H1 (cell line): Measurements from ENCODE around the gene CREBZF. TPM values are rescaled to one million over a fixed set of nuclear protein-coding genes. Genes with fewer than 3 reads are reported as not detected.

Experiments
- CTCF ChIA-PET: fragments of 300-600 bp; sonication (Branson Sonifier 250); formaldehyde crosslinking; loops from one replicate; lab custom pipeline; 2021; ENCODE audit not compliant: partially characterized antibody; lab: Charles Lee
- POLR2A ChIA-PET: fragments of 300-600 bp; sonication (Branson Sonifier 250); formaldehyde crosslinking; loops from one replicate; lab custom pipeline; 2021; ENCODE audit warnings: inconsistent platforms; ENCODE audit not compliant: partially characterized antibody; lab: Charles Lee
- DNase-seq, 2 experiments: peaks; one replicate each; pipeline versions ENCODE4 v3.0.0 to v3.0.0-alpha.2; 2010 to 2022; ENCODE audit warnings: low spot score in 2 of 2, low read depth in 1 of 2, mixed read lengths in 1 of 2
- FAIRE-seq: peaks from 2 replicates; lab custom pipeline; 2011; peaks lifted over from hg19 to GRCh38; lab: Jason Lieb, UNC
- H2AFZ ChIP-seq: 2 replicates; pipeline ENCODE4 v1.8.1; 2012; ENCODE audit warnings: low read length, inconsistent platforms
- H2AK5ac ChIP-seq: 2 replicates; pipeline ENCODE4 v1.6.1; 2013; ENCODE audit warnings: low read depth, low read length
- H2BK120ac ChIP-seq: replicated peaks from 2 replicates; pipeline ENCODE3; 2013; ENCODE audit warnings: low read depth, low read length, inconsistent platforms
- H2BK12ac ChIP-seq: 2 replicates; pipeline ENCODE4 v1.6.1; 2013; ENCODE audit warnings: low read depth, low read length
- H2BK15ac ChIP-seq: 2 replicates; pipeline ENCODE4 v1.6.1; 2013; ENCODE audit warnings: low read length
- H2BK20ac ChIP-seq: 2 replicates; pipeline ENCODE4 v1.6.1; 2013; ENCODE audit warnings: low read length
- H2BK5ac ChIP-seq: 2 replicates; pipeline ENCODE4 v1.6.1; 2013; ENCODE audit warnings: low read depth, low read length
- H3K14ac ChIP-seq: 2 replicates; pipeline ENCODE4 v1.6.1; 2013; ENCODE audit warnings: inconsistent platforms; ENCODE audit not compliant: insufficient read length
- H3K18ac ChIP-seq: 2 replicates; pipeline ENCODE4 v1.6.1; 2013; ENCODE audit warnings: low read length; ENCODE audit errors: extremely low read depth
- H3K23ac ChIP-seq: 2 replicates; pipeline ENCODE4 v1.6.1; 2013; ENCODE audit warnings: inconsistent platforms; ENCODE audit not compliant: insufficient read length
- H3K23me2 ChIP-seq: 2 replicates; pipeline ENCODE4 v1.6.1; 2013; ENCODE audit warnings: low read depth, low read length
- H3K27ac ChIP-seq: 2 replicates; pipeline ENCODE4 v1.6.1; 2011; ENCODE audit warnings: low read depth, low read length, inconsistent platforms
- H3K27me3 ChIP-seq, 4 experiments: replicated peaks in 1 of 4; 1 replicate in 1 of 4; 2 replicates in 3 of 4; pipeline versions ENCODE4 v1.6.1 to v1.8.1; 2011 to 2013; ENCODE audit warnings: low read length in 3 of 4, mild to moderate bottlenecking in 3 of 4, inconsistent platforms in 2 of 4, mixed read lengths in 2 of 4, moderate library complexity in 1 of 4; ENCODE audit not compliant: control insufficient read depth in 3 of 4, insufficient read depth in 3 of 4; ENCODE audit errors: extremely low read depth in 1 of 4
- H3K36me3 ChIP-seq, 4 experiments: 2 replicates each; pipeline versions ENCODE4 v1.6.1 to v1.8.1; 2011 to 2013; ENCODE audit warnings: mild to moderate bottlenecking in 4 of 4, low read length in 3 of 4, moderate library complexity in 2 of 4, control low read depth in 1 of 4, inconsistent platforms in 1 of 4; ENCODE audit not compliant: insufficient read depth in 4 of 4, control insufficient read depth in 2 of 4
- H3K4ac ChIP-seq: replicated peaks from 2 replicates; pipeline ENCODE3; 2013; ENCODE audit warnings: low read length, low read depth, mixed read lengths, inconsistent platforms; ENCODE audit not compliant: insufficient read length
- H3K4me1 ChIP-seq, 4 experiments: replicated peaks in 1 of 4; 1 replicate in 1 of 4; 2 replicates in 3 of 4; pipeline versions ENCODE4 v1.6.1 to v1.8.1; 2011 to 2013; ENCODE audit warnings: low read length in 3 of 4, inconsistent platforms in 2 of 4, mixed read lengths in 1 of 4; ENCODE audit not compliant: insufficient read depth in 4 of 4, control insufficient read depth in 3 of 4
- H3K4me2 ChIP-seq, 2 experiments: 2 replicates each; pipeline versions ENCODE4 v1.6.1 to v1.8.1; 2011 to 2013; ENCODE audit warnings: low read depth in 2 of 2, low read length in 2 of 2, control low read depth in 1 of 2, inconsistent platforms in 1 of 2, mild to moderate bottlenecking in 1 of 2; ENCODE audit not compliant: insufficient read depth in 1 of 2
- H3K4me3 ChIP-seq, 4 experiments: fragments of 200-600, 300-600 bp in 1 of 4; sonication (generic), shearing (Covaris generic), sonication (Bioruptor Twin) in 1 of 4; 2 replicates each; pipeline versions ENCODE4 v1.5.1 to v1.8.1; 2011 to 2016; ENCODE audit warnings: low read length in 4 of 4, low read depth in 3 of 4, control low read depth in 2 of 4, inconsistent platforms in 2 of 4, mild to moderate bottlenecking in 2 of 4, mixed read lengths in 1 of 4, moderate library complexity in 1 of 4; ENCODE audit not compliant: insufficient read depth in 2 of 4; ENCODE audit errors: extremely low read depth in 1 of 4
- H3K56ac ChIP-seq: replicated peaks from 2 replicates; pipeline ENCODE3; 2013; ENCODE audit warnings: low read depth, mild to moderate bottlenecking, mixed read lengths, low read length, inconsistent platforms; ENCODE audit not compliant: insufficient read length
- H3K79me1 ChIP-seq: 2 replicates; pipeline ENCODE4 v1.6.1; 2013; ENCODE audit warnings: low read depth, low read length, control low read depth
- H3K79me2 ChIP-seq, 2 experiments: 2 replicates each; pipeline versions ENCODE4 v1.6.1 to v1.8.1; 2012 to 2013; ENCODE audit warnings: low read length in 2 of 2, mild to moderate bottlenecking in 2 of 2, inconsistent platforms in 1 of 2; ENCODE audit not compliant: insufficient read depth in 2 of 2, control insufficient read depth in 1 of 2
- H3K9ac ChIP-seq, 4 experiments: replicated peaks in 1 of 4; 1 replicate in 1 of 4; 2 replicates in 3 of 4; pipeline versions ENCODE4 v1.6.1 to v1.8.1; 2011 to 2013; ENCODE audit warnings: low read depth in 3 of 4, low read length in 3 of 4, control low read depth in 2 of 4, mild to moderate bottlenecking in 2 of 4, moderate library complexity in 2 of 4, inconsistent platforms in 1 of 4; ENCODE audit errors: extremely low read depth in 1 of 4
- H3K9me3 ChIP-seq, 2 experiments: 2 replicates each; pipeline versions ENCODE4 v1.6.1 to v1.8.1; 2012 to 2013; ENCODE audit warnings: mild to moderate bottlenecking in 2 of 2, moderate library complexity in 2 of 2, control low read depth in 1 of 2, inconsistent platforms in 1 of 2, low read depth in 1 of 2, low read length in 1 of 2, mixed read lengths in 1 of 2; ENCODE audit not compliant: insufficient read depth in 2 of 2
- H4K20me1 ChIP-seq, 2 experiments: replicated peaks in 1 of 2; 2 replicates each; pipeline versions ENCODE3 to v1.8.1; 2011 to 2013; ENCODE audit warnings: inconsistent platforms in 2 of 2, low read length in 2 of 2, mild to moderate bottlenecking in 1 of 2; ENCODE audit not compliant: insufficient read depth in 2 of 2, control insufficient read depth in 1 of 2
- H4K5ac ChIP-seq: 2 replicates; pipeline ENCODE4 v1.6.1; 2013; ENCODE audit warnings: low read length, low read depth, mixed read lengths, inconsistent platforms; ENCODE audit not compliant: insufficient read length
- H4K8ac ChIP-seq: 2 replicates; pipeline ENCODE4 v1.8.0; 2013; ENCODE audit warnings: mild to moderate bottlenecking, moderate library complexity, low read length, inconsistent platforms; ENCODE audit not compliant: insufficient read depth; ENCODE audit errors: extremely low read depth
- H4K91ac ChIP-seq: replicated peaks from 2 replicates; pipeline ENCODE3; 2013; ENCODE audit warnings: low read length, mixed read lengths, inconsistent platforms; ENCODE audit not compliant: insufficient read length
- KDM5A ChIP-seq: fragments of 200-600 bp; IDR thresholded peaks from 2 replicates; pipeline ENCODE4 v1.7.1; 2012; ENCODE audit warnings: mild to moderate bottlenecking, low read length, inconsistent platforms, mixed read lengths
- TBP ChIP-seq: IDR thresholded peaks from 2 replicates; pipeline ENCODE4 v1.6.1; 2011; ENCODE audit warnings: low read depth, low read length, improper control_type of control experiment
- WGBS, 2 experiments: shearing (Covaris generic) in 1 of 2; methylation state at CpG; one replicate each; pipeline versions ENCODE4 v1.1.6 to v1.1.7; 2013 to 2015; ENCODE audit warnings: low lambda C conversion rate in 2 of 2, mixed read lengths in 2 of 2, inconsistent platforms in 1 of 2, low coverage in 1 of 2, missing lambda C conversion rate in 1 of 2; ENCODE audit not compliant: insufficient replicate concordance in 2 of 2, insufficient coverage in 1 of 2, insufficient read length in 1 of 2; ENCODE audit errors: extremely low coverage in 1 of 2, missing lambda C conversion rate in 1 of 2; 5-methylcytosine and 5-hydroxymethylcytosine counted together
- polyA plus RNA-seq, 7 experiments: library from polyadenylated mRNA; depleted of rRNA in 3 of 7; stranded (reverse) in 5 of 7; unstranded in 2 of 7; fragments of >200 nt in 5 of 7; fragments of 200-250 nt in 2 of 7; gene quantifications; 1 replicate in 5 of 7; 2 replicates in 1 of 7; 4 replicates in 1 of 7; pipeline versions ENCODE4 v1.2.1 to v1.2.3, GENCODE V29; 2011 to 2013; ENCODE audit warnings: missing spikeins in 2 of 7, mixed read lengths in 2 of 7
- total RNA-seq: library from RNA; stranded (reverse); fragmentation: NEBNext Ultra II Directional; extraction: Animal tissue kit (Norgen Biotek cat#: 25700); gene quantifications from 2 replicates; pipeline ENCODE4 v1.2.1, GENCODE V29; 2021

The CREBZF gene
- total and polyA plus RNA-seq, 2 of the 8 experiments (the other 6 are each of a cell fraction or from before 2014, with no cell fraction given): 15.4 to 44.9 TPM

- Histone ChIP-seq H2AFZ (peak overlapping the region; percentile 78), H4K8ac (no peak overlapping the region), H2BK120ac (no peak overlapping the region), H2BK20ac (no peak overlapping the region), H2BK5ac (peak overlapping the region; percentile 89), H3K9me3 (no peaks in the 10 kb centered on the region), H2BK15ac (no peak overlapping the region; the same call in 1 of the 2 replicates), H3K18ac (no peak overlapping the region), H2AK5ac (peak overlapping the region; percentile 16; the same call in 1 of the 2 replicates), H3K36me3 (peaks cover 0 to 20% (median 5%) of the 10 kb centered on the region in 4 experiments; a peak in 4 of 8 replicates), H4K5ac (no peak overlapping the region), H3K23me2 (peaks cover 12% of the 10 kb centered on the region), H3K9ac (peak overlapping the region; percentile 76 to 97 (median 83)), H3K56ac (no peak overlapping the region), H3K14ac (no peak overlapping the region), H3K23ac (no peak overlapping the region), H3K4me1 (peaks cover 0 to 9% (median 0%) of the 10 kb centered on the region in 4 experiments; a peak in 4 of 7 replicates), H4K20me1 (no peaks in the 10 kb centered on the region), H3K4me2 (peak overlapping the region; percentile 84 to 99), H3K4ac (no peak overlapping the region), H3K79me2 (peaks cover 18 to 46% of the 10 kb centered on the region in 2 experiments), H4K91ac (no peak overlapping the region), H2BK12ac (no peak overlapping the region; the same call in 1 of the 2 replicates), H3K27ac (peak overlapping the region; percentile 68), H3K4me3 (peak overlapping the region; percentile 78 to 95 (median 92)), H3K79me1 (peaks cover 2% of the 10 kb centered on the region; the same call in 1 of the 2 replicates), H3K27me3 (no peaks in the 10 kb centered on the region)
- no peak for FAIRE-seq
- POLR2A ChIA-PET: interaction anchor here (0.7 to 3.0 kb wide), 9 partner anchors 8 to 36 kb away, joined by 3 to 20 read pairs (median 6); partner anchors contain the start of genes CREBZF and TMEM126A
- CTCF ChIA-PET: interaction anchor here (0.6 to 1.6 kb wide), 2 partner anchors 217 to 407 kb away, joined by 3 read pairs; no protein-coding TSS in a partner anchor
- 2% methylated on average over 13 of the region's 13 CpGs; no CpG with 5 or more reads in 1 of the 2 experiments for WGBS, 2 experiments
- no peak for DNase-seq
- TF ChIP-seq TBP (no peak), KDM5A (peak; percentile 78; the same call in 1 of the 2 replicates)
These were observed 36.1 kb downstream of the CREBZF start for GRCh38 chr11:85628771-85629341.
